Measurements from ENCODE around the gene AK4. TPM values are rescaled to one million over a fixed set of nuclear protein-coding genes. Genes with fewer than 3 reads are reported as not detected.
A peak's percentile ranks its signal among the peaks of the same experiment; 100 is the strongest.

AK4 gene
- total RNA-seq, 1 donor from 2014 or later, result 52.9 TPM

DNA sequence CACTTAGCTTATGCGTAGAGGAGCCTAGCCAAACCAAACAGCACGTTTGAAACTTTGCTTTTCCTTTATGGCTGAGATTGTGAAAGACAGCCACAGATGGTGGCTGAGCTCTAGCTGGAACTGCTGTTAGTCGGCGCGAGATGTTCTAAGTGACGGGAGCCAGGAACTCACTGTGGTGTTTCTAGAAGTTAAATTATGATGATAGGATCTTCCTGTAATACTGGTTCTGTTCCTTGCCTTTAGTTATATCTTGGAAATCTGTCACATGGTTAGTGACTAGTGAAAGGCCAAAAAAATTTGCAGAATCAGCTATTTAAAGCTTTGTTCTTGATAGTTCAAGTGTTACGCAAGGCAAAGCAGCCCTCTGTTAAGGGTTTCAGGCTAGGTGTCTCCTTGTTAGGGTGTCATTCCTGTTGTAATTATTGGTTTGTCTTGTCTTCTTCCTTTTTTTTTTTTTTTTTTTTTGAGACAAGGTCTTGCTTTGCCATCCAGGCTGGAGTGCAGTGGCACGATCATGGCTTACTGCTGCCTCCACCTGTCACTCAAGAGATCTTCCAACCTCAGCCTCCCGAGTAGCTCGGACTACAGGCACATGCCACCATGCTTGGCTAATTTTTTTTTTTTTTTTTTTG is 22.6 kb downstream of the AK4 start:
- H3K36me3 ChIP-seq (ENCODE audit: control insufficient read depth, insufficient read depth, low read length), result no peaks in the 10 kb centered on the region
- TF ChIP-seq, protein P1, sequence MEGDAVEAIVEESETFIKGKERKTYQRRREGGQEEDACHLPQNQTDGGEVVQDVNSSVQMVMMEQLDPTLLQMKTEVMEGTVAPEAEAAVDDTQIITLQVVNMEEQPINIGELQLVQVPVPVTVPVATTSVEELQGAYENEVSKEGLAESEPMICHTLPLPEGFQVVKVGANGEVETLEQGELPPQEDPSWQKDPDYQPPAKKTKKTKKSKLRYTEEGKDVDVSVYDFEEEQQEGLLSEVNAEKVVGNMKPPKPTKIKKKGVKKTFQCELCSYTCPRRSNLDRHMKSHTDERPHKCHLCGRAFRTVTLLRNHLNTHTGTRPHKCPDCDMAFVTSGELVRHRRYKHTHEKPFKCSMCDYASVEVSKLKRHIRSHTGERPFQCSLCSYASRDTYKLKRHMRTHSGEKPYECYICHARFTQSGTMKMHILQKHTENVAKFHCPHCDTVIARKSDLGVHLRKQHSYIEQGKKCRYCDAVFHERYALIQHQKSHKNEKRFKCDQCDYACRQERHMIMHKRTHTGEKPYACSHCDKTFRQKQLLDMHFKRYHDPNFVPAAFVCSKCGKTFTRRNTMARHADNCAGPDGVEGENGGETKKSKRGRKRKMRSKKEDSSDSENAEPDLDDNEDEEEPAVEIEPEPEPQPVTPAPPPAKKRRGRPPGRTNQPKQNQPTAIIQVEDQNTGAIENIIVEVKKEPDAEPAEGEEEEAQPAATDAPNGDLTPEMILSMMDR (IDR thresholded peaks at IDR 0.05; ENCODE audit: insufficient read depth, low read length, severe bottlenecking), result no peak
- peak; percentile 47 for DNase-seq (ENCODE audit: low read depth)
- no peak overlapping the region for H3K4me3 ChIP-seq (ENCODE audit: low read depth, low read length)
- H3K27me3 ChIP-seq (ENCODE audit: control insufficient read depth, insufficient read depth, low read length), result no peaks in the 10 kb centered on the region
- no peak for FAIRE-seq

DNA sequence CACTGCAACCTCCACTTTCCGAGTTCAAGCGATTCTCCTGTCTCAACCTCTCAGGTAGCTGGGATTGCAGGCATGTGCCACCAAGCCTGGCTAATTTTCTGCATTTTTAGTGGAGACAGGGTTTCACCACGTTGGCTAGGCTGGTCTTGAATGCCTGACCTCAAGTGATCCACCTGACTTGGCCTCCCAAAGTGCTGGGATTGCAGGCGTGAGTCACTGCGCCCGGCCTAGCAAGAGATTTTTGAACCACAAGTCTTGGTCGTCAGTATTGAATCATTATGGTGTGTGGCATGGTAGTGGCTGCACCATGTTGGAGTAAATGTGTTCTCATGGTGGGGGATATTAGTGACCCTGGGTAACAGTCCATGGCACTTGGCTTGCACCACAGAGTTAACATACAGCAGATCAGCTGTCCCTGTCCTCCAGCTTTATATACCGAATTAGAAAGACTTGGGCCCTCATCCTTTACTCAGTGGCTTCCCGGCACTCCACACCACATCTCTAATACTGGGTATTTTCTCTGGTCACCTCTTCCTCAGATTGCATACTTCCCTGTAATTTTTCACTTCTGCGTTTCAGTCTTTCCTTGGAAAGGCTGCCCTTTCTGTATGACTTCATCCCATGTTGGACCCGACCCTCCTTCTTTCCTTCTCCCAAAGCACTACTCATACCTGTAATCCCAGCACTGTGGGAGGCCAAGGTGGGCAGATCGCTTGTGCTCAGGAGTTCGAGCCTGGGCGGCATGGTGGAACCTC is 25.1 kb downstream of the AK4 start:
- FAIRE-seq (no peak), DNase-seq (ENCODE audit: low read depth) (peak; percentile 28)
- H3K27me3 ChIP-seq (ENCODE audit: control insufficient read depth, insufficient read depth, low read length), result no peaks in the 10 kb centered on the region
- TF ChIP-seq, protein P1 (IDR thresholded peaks at IDR 0.05; ENCODE audit: insufficient read depth, low read length, severe bottlenecking), result no peak
- no peak overlapping the region for H3K4me3 ChIP-seq (ENCODE audit: low read depth, low read length)
- H3K36me3 ChIP-seq (ENCODE audit: control insufficient read depth, insufficient read depth, low read length), result no peaks in the 10 kb centered on the region

GRCh38 chr1:65174585-65174984 is 26.6 kb downstream of the AK4 start:
- H3K36me3 ChIP-seq (ENCODE audit: control insufficient read depth, insufficient read depth, low read length), result no peaks in the 10 kb centered on the region
- TF ChIP-seq, protein P1 (IDR thresholded peaks at IDR 0.05; ENCODE audit: insufficient read depth, low read length, severe bottlenecking), result no peak
- DNase-seq (ENCODE audit: low read depth) (peak; percentile 96), FAIRE-seq (no peak)
- no peaks in the 10 kb centered on the region for H3K27me3 ChIP-seq (ENCODE audit: control insufficient read depth, insufficient read depth, low read length)
- no peak overlapping the region for H3K4me3 ChIP-seq (ENCODE audit: low read depth, low read length)

GRCh38 chr1:65175171-65176055 is 27.4 kb downstream of the AK4 start:
- Histone ChIP-seq H3K27me3 (ENCODE audit: control insufficient read depth, insufficient read depth, low read length) (no peaks in the 10 kb centered on the region), H3K4me3 (ENCODE audit: low read depth, low read length) (no peak overlapping the region), H3K36me3 (ENCODE audit: control insufficient read depth, insufficient read depth, low read length) (no peaks in the 10 kb centered on the region)
- FAIRE-seq (no peak), DNase-seq (ENCODE audit: low read depth) (no peak)
- TF ChIP-seq, protein P1 (IDR thresholded peaks at IDR 0.05; ENCODE audit: insufficient read depth, low read length, severe bottlenecking), result no peak

- DNase-seq (ENCODE audit: low read depth) (no peak), FAIRE-seq (no peak)
- TF ChIP-seq, protein P1 (IDR thresholded peaks at IDR 0.05; ENCODE audit: insufficient read depth, low read length, severe bottlenecking), result no peak
- no peak overlapping the region for H3K4me3 ChIP-seq (ENCODE audit: low read depth, low read length)
- no peaks in the 10 kb centered on the region for H3K27me3 ChIP-seq (ENCODE audit: control insufficient read depth, insufficient read depth, low read length)
- H3K36me3 ChIP-seq (ENCODE audit: control insufficient read depth, insufficient read depth, low read length), result no peaks in the 10 kb centered on the region
Observed at GRCh38 chr1:65176056-65176450, 28.1 kb downstream of the AK4 start.

All from bronchial epithelial cell (primary cell).